ENCODE data around the gene GPSM1. TPM values are rescaled to one million over a fixed set of nuclear protein-coding genes. Genes with fewer than 3 reads are reported as not detected.

Gene GPSM1
- total RNA-seq, 1 experiment from 2014 or later: 24.7 TPM

DNA sequence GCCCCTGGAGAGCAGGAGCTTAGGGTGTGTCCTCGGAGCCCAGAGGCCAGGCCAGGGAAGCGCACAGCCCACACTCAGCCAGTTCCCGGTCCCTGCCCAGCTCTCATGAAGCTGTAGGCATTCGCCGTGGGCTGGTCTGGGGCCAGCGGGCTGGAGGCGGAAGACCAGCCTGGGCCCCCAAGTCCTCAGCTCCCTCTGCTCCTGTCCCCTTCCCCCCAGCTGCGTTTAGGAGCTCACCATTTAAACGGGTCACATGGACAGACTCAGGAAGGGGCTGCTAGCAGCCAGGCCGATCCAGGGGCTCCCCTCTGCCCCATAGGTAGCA, 18.8 kb downstream of the GPSM1 start:
- Histone ChIP-seq H3K23ac (ENCODE audit: insufficient read length, low read depth, low read length) (no peak overlapping the region), H4K20me1 (ENCODE audit: control insufficient read depth, insufficient read depth, insufficient read length) (no peaks in the 10 kb centered on the region), H3K79me1 (ENCODE audit: insufficient read depth, low read depth, low read length, poor library complexity, severe bottlenecking) (no peaks in the 10 kb centered on the region), H2AFZ (ENCODE audit: low read length) (no peak overlapping the region), H3K79me2 (ENCODE audit: insufficient read depth, low read length) (no peaks in the 10 kb centered on the region), H3K9ac (ENCODE audit: extremely low read depth, insufficient read length, low read length) (no peak overlapping the region), H4K91ac (ENCODE audit: insufficient read length, low read depth, low read length) (no peak overlapping the region), H3K14ac (ENCODE audit: insufficient read depth, low read length) (0 out of 2 replicates have a peak overlapping the region, but pooled peaks have one; percentile 42), H4K8ac (replicated peaks; ENCODE audit: insufficient read length, low read depth, low read length) (no peak overlapping the region), H3K56ac (ENCODE audit: insufficient read length, low read depth, low read length) (no peak overlapping the region), H3K4me2 (ENCODE audit: insufficient read depth, insufficient read length, low read length) (no peak overlapping the region), H3K4me1 (ENCODE audit: insufficient read depth, low read length) (no peaks in the 10 kb centered on the region), H4K5ac (ENCODE audit: insufficient read length, low read depth, low read length) (no peak overlapping the region), H3K27me3 (ENCODE audit: insufficient read depth, low read length) (no peaks in the 10 kb centered on the region), H2BK120ac (ENCODE audit: low read depth, low read length, poor library complexity, severe bottlenecking) (no peak overlapping the region), H2BK5ac (ENCODE audit: insufficient read length, low read length) (no peak overlapping the region), H3K23me2 (ENCODE audit: insufficient read length, low read depth, low read length, poor library complexity, severe bottlenecking) (no peaks in the 10 kb centered on the region), H2BK20ac (ENCODE audit: low read depth, low read length, poor library complexity, severe bottlenecking) (no peak overlapping the region), H2BK15ac (ENCODE audit: low read depth, low read length) (no peak overlapping the region), H3T11ph (ENCODE audit: low read length) (no peak overlapping the region), H3K27ac (ENCODE audit: insufficient read length, low read depth, low read length) (no peak overlapping the region), H3K4ac (ENCODE audit: low read depth, low read length) (no peak overlapping the region), H3K18ac (ENCODE audit: insufficient read length, low read depth, low read length) (no peak overlapping the region), H2BK12ac (ENCODE audit: insufficient read length, low read depth, low read length) (no peak overlapping the region), H3K9me3 (ENCODE audit: control insufficient read depth, low read depth, low read length) (no peaks in the 10 kb centered on the region), H2AK5ac (ENCODE audit: insufficient read length, low read length) (no peak overlapping the region)
- no peak overlapping the region; a peak in 1 of 7 replicates for H3K27ac Mint-ChIP-seq
- no peak overlapping the region for H3K4me3 Mint-ChIP-seq
- H3K9me3 Mint-ChIP-seq: no peaks in the 10 kb centered on the region
- DNase-seq: no peak
- no peaks in the 10 kb centered on the region for H3K36me3 Mint-ChIP-seq (ENCODE audit: insufficient read depth in 1 of 3, low read depth in 3 of 3)
- WGBS (ENCODE audit: extremely low coverage, insufficient read length, low lambda C conversion rate): no CpG with 5 or more reads among the region's 10 CpGs
- H3K27me3 Mint-ChIP-seq (ENCODE audit: low read depth): no peaks in the 10 kb centered on the region; the same call in 1 of the 2 replicates
- peaks cover 3 to 22% of the 10 kb centered on the region in 2 experiments; a peak in 3 of 4 replicates for H3K4me1 Mint-ChIP-seq
- 0 out of 3 replicates have a peak, but pooled peaks have one; percentile 6 for TF ChIP-seq CTCF (conservative IDR thresholded peaks at IDR 0.05)
